H1 (cell line): ENCODE results near the gene ZNF189. TPM values are rescaled to one million over a fixed set of nuclear protein-coding genes. Genes with fewer than 3 reads are reported as not detected.

Experiments
- CHD1 ChIP-seq: IDR thresholded peaks from 2 replicates; pipeline ENCODE4 v1.6.1; 2012; ENCODE audit warnings: low read depth, low read length, improper control_type of control experiment
- POU5F1 ChIP-seq: IDR thresholded peaks from 2 replicates; pipeline ENCODE4 v1.6.1; 2011; ENCODE audit warnings: low read depth, mild to moderate bottlenecking, low read length, moderate library complexity
- polyA plus RNA-seq, 7 experiments: library from polyadenylated mRNA; depleted of rRNA in 3 of 7; stranded (reverse) in 5 of 7; unstranded in 2 of 7; fragments of >200 nt in 5 of 7; fragments of 200-250 nt in 2 of 7; gene quantifications; 1 replicate in 5 of 7; 2 replicates in 1 of 7; 4 replicates in 1 of 7; pipeline versions ENCODE4 v1.2.1 to v1.2.3, GENCODE V29; 2011 to 2013; ENCODE audit warnings: missing spikeins in 2 of 7, mixed read lengths in 2 of 7
- total RNA-seq: library from RNA; stranded (reverse); fragmentation: NEBNext Ultra II Directional; extraction: Animal tissue kit (Norgen Biotek cat#: 25700); gene quantifications from 2 replicates; pipeline ENCODE4 v1.2.1, GENCODE V29; 2021
- TF ChIP-seq, protein P1 (sequence below): fragments of 300-600 bp; sonication (generic); IDR thresholded peaks from 2 replicates; pipeline ENCODE4 v1.7.1; 2012; ENCODE audit warnings: low read length, moderate library complexity, mild to moderate bottlenecking, inconsistent platforms; ENCODE audit not compliant: insufficient replicate concordance
- TF ChIP-seq, protein P2 (sequence below): IDR thresholded peaks from 2 replicates; pipeline ENCODE4 v1.6.1; 2011; ENCODE audit warnings: low read depth, mild to moderate bottlenecking, low read length; ENCODE audit not compliant: insufficient read depth

Gene ZNF189
- total and polyA plus RNA-seq, 2 of the 8 experiments (the other 6 are each of a cell fraction or from before 2014, with no cell fraction given): 1.9 to 12.3 TPM

DNA sequence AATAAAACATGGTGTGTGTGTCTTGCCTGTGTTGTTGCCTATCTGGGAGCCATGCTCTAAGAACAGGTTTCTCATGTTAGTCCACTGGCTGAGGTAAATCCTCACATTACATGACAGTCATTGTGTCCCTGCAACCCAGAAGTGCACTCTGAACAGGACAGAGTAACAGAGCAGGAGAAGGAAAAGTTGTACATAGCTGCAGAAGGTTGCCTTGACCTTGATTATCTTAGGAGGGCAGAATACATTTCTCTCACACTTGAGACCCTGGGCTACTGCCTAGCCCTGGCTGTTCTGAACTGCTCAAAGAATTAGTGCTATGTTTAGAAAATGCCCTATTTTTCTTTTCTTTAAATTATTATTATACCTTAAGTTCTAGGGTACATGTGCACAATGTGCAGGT lies 16.9 kb downstream of the ZNF189 start (continued):
- TF ChIP-seq, protein P1, sequence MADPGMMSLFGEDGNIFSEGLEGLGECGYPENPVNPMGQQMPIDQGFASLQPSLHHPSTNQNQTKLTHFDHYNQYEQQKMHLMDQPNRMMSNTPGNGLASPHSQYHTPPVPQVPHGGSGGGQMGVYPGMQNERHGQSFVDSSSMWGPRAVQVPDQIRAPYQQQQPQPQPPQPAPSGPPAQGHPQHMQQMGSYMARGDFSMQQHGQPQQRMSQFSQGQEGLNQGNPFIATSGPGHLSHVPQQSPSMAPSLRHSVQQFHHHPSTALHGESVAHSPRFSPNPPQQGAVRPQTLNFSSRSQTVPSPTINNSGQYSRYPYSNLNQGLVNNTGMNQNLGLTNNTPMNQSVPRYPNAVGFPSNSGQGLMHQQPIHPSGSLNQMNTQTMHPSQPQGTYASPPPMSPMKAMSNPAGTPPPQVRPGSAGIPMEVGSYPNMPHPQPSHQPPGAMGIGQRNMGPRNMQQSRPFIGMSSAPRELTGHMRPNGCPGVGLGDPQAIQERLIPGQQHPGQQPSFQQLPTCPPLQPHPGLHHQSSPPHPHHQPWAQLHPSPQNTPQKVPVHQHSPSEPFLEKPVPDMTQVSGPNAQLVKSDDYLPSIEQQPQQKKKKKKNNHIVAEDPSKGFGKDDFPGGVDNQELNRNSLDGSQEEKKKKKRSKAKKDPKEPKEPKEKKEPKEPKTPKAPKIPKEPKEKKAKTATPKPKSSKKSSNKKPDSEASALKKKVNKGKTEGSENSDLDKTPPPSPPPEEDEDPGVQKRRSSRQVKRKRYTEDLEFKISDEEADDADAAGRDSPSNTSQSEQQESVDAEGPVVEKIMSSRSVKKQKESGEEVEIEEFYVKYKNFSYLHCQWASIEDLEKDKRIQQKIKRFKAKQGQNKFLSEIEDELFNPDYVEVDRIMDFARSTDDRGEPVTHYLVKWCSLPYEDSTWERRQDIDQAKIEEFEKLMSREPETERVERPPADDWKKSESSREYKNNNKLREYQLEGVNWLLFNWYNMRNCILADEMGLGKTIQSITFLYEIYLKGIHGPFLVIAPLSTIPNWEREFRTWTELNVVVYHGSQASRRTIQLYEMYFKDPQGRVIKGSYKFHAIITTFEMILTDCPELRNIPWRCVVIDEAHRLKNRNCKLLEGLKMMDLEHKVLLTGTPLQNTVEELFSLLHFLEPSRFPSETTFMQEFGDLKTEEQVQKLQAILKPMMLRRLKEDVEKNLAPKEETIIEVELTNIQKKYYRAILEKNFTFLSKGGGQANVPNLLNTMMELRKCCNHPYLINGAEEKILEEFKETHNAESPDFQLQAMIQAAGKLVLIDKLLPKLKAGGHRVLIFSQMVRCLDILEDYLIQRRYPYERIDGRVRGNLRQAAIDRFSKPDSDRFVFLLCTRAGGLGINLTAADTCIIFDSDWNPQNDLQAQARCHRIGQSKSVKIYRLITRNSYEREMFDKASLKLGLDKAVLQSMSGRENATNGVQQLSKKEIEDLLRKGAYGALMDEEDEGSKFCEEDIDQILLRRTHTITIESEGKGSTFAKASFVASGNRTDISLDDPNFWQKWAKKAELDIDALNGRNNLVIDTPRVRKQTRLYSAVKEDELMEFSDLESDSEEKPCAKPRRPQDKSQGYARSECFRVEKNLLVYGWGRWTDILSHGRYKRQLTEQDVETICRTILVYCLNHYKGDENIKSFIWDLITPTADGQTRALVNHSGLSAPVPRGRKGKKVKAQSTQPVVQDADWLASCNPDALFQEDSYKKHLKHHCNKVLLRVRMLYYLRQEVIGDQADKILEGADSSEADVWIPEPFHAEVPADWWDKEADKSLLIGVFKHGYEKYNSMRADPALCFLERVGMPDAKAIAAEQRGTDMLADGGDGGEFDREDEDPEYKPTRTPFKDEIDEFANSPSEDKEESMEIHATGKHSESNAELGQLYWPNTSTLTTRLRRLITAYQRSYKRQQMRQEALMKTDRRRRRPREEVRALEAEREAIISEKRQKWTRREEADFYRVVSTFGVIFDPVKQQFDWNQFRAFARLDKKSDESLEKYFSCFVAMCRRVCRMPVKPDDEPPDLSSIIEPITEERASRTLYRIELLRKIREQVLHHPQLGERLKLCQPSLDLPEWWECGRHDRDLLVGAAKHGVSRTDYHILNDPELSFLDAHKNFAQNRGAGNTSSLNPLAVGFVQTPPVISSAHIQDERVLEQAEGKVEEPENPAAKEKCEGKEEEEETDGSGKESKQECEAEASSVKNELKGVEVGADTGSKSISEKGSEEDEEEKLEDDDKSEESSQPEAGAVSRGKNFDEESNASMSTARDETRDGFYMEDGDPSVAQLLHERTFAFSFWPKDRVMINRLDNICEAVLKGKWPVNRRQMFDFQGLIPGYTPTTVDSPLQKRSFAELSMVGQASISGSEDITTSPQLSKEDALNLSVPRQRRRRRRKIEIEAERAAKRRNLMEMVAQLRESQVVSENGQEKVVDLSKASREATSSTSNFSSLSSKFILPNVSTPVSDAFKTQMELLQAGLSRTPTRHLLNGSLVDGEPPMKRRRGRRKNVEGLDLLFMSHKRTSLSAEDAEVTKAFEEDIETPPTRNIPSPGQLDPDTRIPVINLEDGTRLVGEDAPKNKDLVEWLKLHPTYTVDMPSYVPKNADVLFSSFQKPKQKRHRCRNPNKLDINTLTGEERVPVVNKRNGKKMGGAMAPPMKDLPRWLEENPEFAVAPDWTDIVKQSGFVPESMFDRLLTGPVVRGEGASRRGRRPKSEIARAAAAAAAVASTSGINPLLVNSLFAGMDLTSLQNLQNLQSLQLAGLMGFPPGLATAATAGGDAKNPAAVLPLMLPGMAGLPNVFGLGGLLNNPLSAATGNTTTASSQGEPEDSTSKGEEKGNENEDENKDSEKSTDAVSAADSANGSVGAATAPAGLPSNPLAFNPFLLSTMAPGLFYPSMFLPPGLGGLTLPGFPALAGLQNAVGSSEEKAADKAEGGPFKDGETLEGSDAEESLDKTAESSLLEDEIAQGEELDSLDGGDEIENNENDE: no peak
- TF ChIP-seq, protein P2, sequence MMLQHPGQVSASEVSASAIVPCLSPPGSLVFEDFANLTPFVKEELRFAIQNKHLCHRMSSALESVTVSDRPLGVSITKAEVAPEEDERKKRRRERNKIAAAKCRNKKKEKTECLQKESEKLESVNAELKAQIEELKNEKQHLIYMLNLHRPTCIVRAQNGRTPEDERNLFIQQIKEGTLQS: no peak
- no peak for TF ChIP-seq POU5F1
- no peak for TF ChIP-seq CHD1
